NCI-H748 (cell line): ENCODE results near the gene COIL.

ENCODE experiments used
- DNase-seq: peaks from one replicate; lab custom pipeline; 2025; ENCODE audit not compliant: unreplicated experiment; lab: John Stamatoyannopoulos, UW

COIL gene

DNA sequence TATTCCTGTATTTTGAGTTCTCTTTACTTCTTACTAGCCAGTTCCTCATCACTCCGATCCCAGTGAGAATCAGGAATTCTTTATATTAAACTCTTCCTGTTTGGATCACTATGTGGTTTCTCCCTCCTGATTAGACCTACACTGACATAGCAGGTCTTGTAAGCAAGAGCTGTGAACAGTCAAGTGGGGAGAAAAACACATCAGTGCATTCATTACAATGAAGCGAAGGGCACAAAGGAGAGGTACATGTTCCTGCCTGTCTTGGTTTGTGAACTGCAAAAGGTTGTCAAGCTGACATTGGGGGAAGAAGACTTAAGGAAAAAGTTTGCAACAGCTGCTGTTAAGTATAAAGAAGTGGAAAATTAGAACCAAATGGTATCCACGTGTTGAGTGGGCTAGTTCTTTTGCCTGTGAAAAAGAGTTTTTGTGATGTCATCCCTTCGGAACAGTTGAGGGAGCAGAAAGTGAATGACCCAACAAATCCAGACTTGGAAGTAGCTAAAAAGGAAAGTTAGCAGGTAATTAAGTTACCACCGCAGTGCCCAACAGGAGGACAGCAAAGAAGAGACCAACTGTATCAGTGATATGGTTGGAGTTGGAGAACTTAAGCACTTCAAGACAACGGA, 24.0 kb downstream of the COIL start:
- no peak for DNase-seq

DNA sequence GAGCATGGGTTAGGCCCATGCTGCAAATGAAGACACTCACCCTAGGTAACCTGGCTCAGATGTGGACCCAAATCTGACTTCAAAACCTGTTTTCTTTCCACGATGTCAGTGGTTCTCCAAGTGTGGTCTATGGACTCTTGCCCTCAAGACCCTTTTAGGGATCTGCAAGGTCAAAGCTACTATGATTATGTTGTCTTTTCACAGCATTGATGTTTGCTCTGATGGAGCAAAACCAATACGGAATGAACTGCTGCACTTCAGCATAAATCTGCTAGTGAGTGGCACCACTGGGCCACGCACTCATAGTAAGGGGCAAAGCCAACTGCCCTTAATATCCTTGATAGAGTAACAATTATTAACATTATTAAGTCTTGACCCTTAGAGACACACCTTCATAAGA, 25.4 kb downstream of the COIL start:
- DNase-seq = no peak

DNA sequence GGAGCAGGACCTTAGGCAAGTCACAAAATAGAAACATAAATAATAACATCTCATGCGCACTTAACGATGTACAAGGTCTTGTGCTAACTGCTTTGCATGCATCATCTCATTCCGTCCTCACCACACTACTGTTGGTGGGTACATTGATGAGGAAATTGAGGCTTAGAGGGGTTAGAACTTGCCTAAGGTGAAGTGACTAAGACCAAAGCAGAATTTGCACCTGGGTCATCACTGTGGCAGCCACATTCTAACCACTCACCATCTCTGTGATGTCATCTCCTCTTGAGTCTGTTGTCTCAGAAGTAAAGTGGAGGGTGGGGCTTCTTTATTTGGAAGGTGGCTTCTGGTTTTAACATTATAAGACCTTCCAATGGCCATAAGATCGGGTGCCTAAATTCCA, 26.6 kb downstream of the COIL start:
- no peak for DNase-seq

DNA sequence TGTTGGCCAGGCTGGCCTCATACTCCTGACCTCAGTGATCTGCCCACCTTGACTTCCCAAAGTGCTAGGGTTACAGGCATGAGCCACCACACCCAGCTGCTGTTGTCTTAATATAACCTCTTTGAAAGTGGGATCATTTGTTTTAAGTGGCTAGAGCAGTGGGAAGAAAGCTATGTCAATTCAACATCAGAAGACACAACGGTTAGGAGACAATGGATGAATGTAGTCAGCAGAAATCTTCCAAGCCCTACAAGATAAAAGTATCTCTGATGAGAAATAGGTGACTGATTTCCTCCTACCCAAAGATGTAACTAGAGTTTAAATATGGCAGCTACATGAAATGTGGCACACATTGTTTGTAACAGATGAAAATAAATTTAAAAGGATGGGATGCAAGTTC, 27.0 kb downstream of the COIL start:
- no peak for DNase-seq

- no peak for DNase-seq
Measured at GRCh38 chr17:56933151-56933745, 27.6 kb downstream of the COIL start.

GRCh38 chr17:56930739-56931337, 30.0 kb downstream of the COIL start:
- DNase-seq = no peak

DNA sequence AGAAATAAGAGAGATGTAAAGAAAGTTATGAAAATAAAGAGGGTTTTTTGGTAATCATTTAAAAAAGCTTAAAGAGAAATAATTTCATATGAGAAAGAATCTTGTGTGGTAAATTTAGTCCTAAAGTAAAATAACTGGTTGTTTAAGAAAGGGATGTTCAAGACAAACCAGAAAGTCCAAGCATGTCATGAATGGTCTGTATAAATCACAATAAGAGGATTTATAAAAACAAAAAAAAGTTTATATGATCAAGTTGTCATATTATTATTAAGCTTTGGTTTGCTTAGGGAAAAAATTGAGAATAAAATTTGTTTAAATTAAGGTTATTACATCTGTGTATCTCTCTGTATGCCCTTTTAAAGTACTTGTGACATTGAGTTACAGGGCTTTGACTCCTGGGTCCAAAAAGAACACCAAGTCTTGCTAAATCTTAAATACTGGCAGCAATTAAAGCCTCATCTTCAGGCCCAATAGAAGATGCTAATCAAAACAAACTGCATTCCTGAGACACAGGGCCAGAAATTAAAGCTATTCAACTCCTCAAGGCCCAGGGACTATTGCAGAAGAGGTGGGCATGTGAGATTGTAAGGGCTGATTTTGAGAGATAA, 31.4 kb downstream of the COIL start:
- DNase-seq = no peak

DNA sequence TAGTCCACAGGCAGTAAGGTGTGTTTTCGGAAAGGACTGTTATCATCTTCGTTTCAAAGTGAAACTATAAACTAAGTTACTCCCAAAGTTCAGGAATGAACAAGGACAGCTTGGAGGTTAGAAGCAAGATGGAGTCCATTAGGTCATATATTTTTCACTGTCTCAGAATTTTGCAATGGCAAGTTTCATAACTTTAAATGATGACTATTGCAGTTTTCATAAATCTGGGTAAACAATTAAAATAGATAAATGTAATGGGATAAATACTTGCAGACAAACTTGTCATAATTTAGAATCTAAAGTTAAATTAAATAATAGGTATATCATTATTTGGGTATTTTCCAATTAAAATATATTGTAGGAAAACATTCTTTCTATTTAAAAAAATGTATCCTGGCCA, 32.3 kb downstream of the COIL start:
- DNase-seq = no peak

GRCh38 chr17:56926704-56927103, 34.1 kb downstream of the COIL start:
- DNase-seq = no peak

DNA sequence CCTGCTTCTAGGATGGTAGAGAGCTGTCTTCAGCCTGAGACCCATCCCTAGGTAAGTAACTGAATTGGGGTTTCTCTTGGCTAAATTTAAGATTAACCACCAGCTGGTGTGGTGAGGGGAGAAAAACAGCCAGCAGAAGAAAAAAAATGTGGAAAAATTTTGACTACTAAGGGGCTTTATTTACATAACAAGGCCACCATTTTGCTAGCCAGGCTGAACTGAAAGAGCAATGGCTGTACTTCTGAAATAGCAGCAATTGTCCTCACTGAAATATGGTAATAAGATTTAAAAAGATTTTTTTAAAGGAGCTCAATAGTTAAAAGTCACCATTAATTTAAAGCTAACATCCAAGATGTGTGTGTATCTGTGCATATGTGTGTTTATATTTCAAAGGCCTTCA, 34.6 kb downstream of the COIL start:
- no peak for DNase-seq

GRCh38 chr17:56925088-56925487, 35.8 kb downstream of the COIL start:
- no peak for DNase-seq

DNA sequence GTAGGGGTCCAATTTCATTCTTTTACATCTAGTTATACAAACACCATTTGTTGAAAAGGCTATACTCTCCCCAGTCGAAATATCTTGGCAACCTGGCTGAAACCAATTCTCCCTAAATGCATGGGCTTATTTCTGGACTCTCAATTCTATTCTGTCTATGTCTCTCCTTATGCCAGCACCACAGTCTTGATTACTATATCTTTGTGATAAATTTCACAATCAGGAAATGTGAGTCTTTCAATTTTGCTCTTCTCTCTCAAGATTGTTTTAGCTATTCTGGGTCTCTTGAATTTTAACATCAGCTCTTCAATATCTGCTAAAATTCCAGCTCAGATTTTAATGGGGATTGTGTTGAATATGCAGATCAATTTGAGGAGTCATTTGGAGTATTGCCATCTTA, 41.1 kb downstream of the COIL start:
- DNase-seq = no peak

DNA sequence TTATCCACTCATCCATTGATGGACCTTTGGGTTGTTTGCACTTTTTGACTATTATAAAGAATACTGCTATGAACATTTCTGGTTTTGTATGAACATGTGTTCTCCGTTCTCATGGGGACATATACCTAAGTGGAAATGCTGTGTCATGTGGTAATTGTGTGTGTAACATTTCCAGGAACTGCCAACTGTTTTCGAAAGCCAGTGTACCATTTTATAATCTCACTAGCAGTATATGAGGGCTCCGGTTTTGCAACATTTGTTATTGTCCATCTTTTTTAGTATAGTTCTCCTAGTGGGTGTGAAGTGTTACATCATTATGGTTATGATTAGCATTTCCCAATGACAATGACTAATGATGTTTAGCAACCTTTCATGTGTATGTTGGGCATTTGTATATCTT, 41.9 kb downstream of the COIL start:
- DNase-seq = no peak

GRCh38 chr17:56917559-56918296, 43.1 kb downstream of the COIL start:
- DNase-seq = no peak

GRCh38 chr17:56914581-56915273, 46.1 kb downstream of the COIL start:
- no peak for DNase-seq

- DNase-seq = peak; percentile 89
Measured at GRCh38 chr17:56913867-56914580, 46.8 kb downstream of the COIL start, which contains the start of gene TRIM25. TSS of gene TRIM25 (minus strand) at chr17:56914049. CDS start at chr17:56913988, 61 bp downstream.

GRCh38 chr17:56913353-56913866, 47.4 kb downstream of the COIL start:
- DNase-seq = peak; percentile 82

GRCh38 chr17:56913000-56913311, 47.9 kb downstream of the COIL start:
- no peak for DNase-seq

GRCh38 chr17:56912105-56912999, 48.5 kb downstream of the COIL start:
- no peak for DNase-seq
